Stimulated activated effector memory CD8-positive, alpha-beta T cell treated with anti-CD3 and anti-CD28 coated beads, Interleukin-12 subunit alpha, Interleukin-12 subunit beta, amount 100 ng/mL, for 72 hours (primary cell): Measurements from ENCODE around the gene ERGIC1.
A peak's percentile ranks its signal among the peaks of the same experiment; 100 is the strongest.

Experiments
- ATAC-seq: fragments of 150-1000 bp; cut with Tn5 transposase; 2 replicates; pipeline ENCODE4 v1.10.0; 2021
- DNase-seq, 2 donors: peaks; one replicate each; pipeline ENCODE4 v3.0.0; 2021 to 2022; ENCODE audit warnings: low spot score in 2 of 2
- H3K27ac Mint-ChIP-seq: one replicate; pipeline ENCODE4 v1.8.0; 2022; ENCODE audit warnings: mild to moderate bottlenecking, mixed read lengths
- H3K36me3 Mint-ChIP-seq: one replicate; pipeline ENCODE4 v1.8.0; 2022; ENCODE audit warnings: mild to moderate bottlenecking, mixed read lengths
- H3K4me1 Mint-ChIP-seq: one replicate; pipeline ENCODE4 v1.8.0; 2022; ENCODE audit warnings: mixed read lengths
- H3K4me3 Mint-ChIP-seq: one replicate; pipeline ENCODE4 v1.8.0; 2022; ENCODE audit warnings: mild to moderate bottlenecking, mixed read lengths
- H3K9me3 Mint-ChIP-seq: one replicate; pipeline ENCODE4 v1.8.0; 2022; ENCODE audit warnings: mixed read lengths

Gene ERGIC1

DNA sequence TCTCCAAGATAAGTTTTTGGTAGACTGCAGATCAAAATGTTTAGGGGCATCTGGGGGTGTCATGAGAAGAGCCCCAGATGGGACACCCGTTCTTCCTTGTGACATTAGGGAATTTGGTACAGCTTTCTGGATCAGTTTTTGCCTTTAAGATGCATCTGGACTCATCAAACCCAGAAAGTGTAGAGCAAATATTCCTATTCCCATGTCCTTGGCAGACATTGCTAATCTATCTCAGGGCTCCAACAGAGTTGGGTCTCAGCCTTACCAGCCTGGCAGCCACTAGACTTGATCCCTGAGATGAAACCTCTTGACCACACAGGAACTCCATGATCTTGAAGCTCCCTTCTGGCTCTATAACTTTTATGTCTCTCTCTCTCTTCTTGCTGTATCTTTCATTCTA is 35.6 kb downstream of the ERGIC1 start:
- H3K4me1 Mint-ChIP-seq: peaks cover 30% of the 10 kb centered on the region
- no peak overlapping the region for H3K4me3 Mint-ChIP-seq
- DNase-seq: no peak
- H3K27ac Mint-ChIP-seq: no peak overlapping the region
- no peaks in the 10 kb centered on the region for H3K9me3 Mint-ChIP-seq
- no peaks in the 10 kb centered on the region for H3K36me3 Mint-ChIP-seq
- no peak for ATAC-seq

DNA sequence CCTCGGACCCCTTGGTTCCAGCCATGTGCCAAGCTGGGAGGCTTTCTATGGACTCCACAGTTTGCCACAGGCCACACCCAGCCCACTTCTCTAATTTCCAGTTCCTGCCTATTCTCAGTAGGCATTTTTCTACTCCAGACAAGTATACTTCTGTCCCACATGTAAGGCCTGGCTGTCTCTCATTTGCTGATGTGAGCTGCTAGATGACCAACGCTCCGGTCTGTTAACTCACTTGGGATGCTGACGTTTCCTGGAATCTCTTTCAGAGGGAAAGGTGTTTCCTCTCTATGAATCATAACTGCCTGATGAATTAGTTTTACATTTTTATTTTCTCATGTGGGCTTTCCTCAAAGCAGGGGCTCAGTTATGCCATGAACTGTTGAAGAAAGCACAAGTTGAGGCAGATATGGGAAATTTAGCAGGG is 36.3 kb downstream of the ERGIC1 start:
- ATAC-seq: no peak
- Mint-ChIP-seq H3K9me3 (no peaks in the 10 kb centered on the region), H3K36me3 (no peaks in the 10 kb centered on the region), H3K4me1 (peaks cover 30% of the 10 kb centered on the region), H3K4me3 (no peak overlapping the region), H3K27ac (no peak overlapping the region)
- DNase-seq: no peak

DNA sequence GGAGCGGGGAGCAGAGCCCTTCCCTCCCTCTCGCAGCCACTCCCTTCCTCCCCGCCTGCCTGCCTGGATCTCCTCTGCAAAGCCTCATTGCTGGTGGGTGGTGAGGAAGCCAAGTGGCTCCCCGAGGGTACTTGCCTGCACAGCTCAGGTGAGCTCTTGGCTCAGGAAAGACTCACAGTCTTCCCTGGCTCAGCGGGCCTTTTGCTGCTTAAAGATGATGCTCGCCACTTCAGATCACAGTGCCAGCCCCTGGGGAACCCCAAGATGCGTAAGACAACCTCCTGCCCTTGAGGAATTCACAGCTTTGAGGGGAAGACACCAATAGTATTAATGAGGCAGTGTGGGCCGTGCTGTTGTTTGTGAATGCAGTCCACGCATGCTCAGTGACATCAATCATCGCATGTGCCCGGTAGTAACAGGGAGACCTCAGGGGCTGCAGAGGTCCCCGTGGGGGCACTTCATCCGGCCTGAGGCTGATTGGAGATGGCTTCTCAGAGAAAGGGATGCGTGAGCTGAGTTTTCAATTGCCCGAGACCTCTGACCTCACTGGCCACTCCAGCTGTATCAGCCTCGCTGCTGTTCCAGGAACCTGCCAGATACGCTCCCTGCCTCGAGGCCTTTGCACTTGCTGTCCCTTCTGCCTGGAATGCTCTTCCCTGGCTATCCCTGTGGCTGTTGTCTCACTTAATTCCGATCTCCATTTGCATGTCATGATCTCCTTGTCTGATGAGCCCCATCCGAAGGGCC is 36.8 kb downstream of the ERGIC1 start:
- ATAC-seq (no peak), DNase-seq (no peak)
- Mint-ChIP-seq H3K27ac (no peak overlapping the region), H3K9me3 (no peaks in the 10 kb centered on the region), H3K4me3 (no peak overlapping the region), H3K4me1 (peaks cover 26% of the 10 kb centered on the region), H3K36me3 (no peaks in the 10 kb centered on the region)

DNA sequence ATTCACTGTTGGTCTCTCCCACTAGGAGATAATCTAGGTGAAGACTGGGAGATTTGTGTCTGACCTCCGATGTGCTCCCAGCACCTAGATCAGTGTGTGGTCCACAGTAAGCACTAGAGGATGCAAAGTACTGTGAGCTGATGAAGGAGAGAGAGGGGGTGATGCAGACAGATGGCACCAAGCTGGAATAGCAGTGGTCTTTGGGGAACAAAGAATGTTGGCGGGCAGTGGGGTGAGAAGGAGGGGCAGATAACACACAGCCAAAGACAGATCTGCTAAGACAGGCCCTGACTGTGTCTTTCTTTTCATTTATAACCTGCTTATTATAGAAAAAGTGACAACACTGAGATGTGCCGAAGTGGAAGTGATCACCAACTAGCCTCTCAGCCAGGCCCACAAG is 37.5 kb downstream of the ERGIC1 start:
- Mint-ChIP-seq H3K9me3 (no peaks in the 10 kb centered on the region), H3K4me1 (peaks cover 26% of the 10 kb centered on the region), H3K4me3 (no peak overlapping the region)

DNA sequence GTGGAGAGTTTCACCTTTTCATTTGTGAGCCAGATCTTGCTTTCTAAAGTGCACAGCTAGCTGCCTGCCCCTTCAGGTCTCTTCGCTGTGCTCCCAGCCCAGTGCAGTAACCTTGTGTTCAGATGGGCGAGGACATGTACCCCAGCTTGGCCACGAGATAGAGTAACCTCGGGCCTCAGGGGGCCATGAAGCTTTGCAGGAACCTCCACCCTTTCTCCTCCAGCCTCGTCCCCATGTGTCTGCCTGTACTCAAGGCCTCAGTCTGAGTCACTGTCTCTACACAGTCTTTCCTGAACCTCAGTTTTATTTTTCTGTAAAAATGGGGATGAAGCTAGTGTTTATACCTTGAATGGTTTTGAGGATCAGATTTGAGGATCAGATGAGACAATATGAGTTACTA is 37.9 kb downstream of the ERGIC1 start:
- DNase-seq (no peak), ATAC-seq (no peak)
- H3K9me3 Mint-ChIP-seq: no peaks in the 10 kb centered on the region
- H3K4me1 Mint-ChIP-seq: peaks cover 26% of the 10 kb centered on the region
- H3K4me3 Mint-ChIP-seq: no peak overlapping the region
- H3K36me3 Mint-ChIP-seq: no peaks in the 10 kb centered on the region
- no peak overlapping the region for H3K27ac Mint-ChIP-seq

More for the DNA sequence above, 37.5 kb downstream of the ERGIC1 start:
- no peaks in the 10 kb centered on the region for H3K36me3 Mint-ChIP-seq
- H3K27ac Mint-ChIP-seq: no peak overlapping the region
- DNase-seq (no peak), ATAC-seq (no peak)

DNA sequence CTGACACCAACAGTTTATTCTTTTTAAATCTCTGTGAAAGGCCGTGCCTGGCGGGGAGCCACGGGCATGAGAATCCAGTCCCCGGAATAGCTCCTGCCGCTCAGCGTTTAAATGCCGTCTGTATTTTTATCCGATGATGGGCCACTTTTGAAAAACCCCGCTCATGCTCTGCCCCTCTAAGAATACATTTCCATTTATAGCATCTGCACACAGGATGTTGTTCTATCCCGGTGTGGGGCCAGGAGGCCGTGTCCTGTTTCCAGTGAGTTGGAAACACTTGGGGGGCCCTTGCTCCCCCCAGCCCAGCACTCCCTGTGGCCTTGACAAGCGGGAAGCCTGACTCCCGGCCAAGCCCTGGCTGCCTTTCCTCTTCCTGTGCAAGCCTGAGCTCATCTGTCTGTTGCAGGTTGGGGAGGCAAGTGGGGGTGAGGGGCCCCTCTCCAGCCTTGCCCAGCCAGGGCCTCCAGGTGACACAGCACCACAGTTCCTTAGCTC is 39.0 kb downstream of the ERGIC1 start:
- ATAC-seq (no peak), DNase-seq (no peak)
- Mint-ChIP-seq H3K9me3 (no peaks in the 10 kb centered on the region), H3K4me1 (peaks cover 26% of the 10 kb centered on the region), H3K27ac (peak overlapping the region; percentile 29), H3K4me3 (no peak overlapping the region), H3K36me3 (no peaks in the 10 kb centered on the region)

DNA sequence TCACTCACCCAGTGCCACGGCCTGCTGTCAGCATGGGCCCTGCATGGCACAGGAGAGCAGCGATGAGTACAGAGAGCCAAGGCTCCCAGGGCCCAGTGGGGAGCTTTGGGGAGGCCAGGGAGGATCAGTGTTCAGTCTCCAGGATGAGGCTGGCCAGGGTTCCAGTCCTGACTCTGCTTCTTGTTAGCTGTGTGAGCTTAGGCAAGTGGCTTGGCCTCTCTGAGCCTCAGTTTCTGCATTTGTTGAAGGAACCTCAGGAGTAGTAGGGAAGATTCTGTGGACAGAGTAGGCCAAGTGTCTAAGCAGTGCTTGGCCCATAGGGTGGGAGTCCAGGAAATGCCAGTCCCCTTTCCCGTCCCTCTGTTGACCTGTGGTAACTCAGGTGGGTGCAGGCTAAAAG is 39.5 kb downstream of the ERGIC1 start:
- H3K4me3 Mint-ChIP-seq: no peak overlapping the region
- no peaks in the 10 kb centered on the region for H3K9me3 Mint-ChIP-seq
- DNase-seq (no peak), ATAC-seq (no peak)
- no peak overlapping the region for H3K27ac Mint-ChIP-seq
- no peaks in the 10 kb centered on the region for H3K36me3 Mint-ChIP-seq
- peaks cover 23% of the 10 kb centered on the region for H3K4me1 Mint-ChIP-seq

DNA sequence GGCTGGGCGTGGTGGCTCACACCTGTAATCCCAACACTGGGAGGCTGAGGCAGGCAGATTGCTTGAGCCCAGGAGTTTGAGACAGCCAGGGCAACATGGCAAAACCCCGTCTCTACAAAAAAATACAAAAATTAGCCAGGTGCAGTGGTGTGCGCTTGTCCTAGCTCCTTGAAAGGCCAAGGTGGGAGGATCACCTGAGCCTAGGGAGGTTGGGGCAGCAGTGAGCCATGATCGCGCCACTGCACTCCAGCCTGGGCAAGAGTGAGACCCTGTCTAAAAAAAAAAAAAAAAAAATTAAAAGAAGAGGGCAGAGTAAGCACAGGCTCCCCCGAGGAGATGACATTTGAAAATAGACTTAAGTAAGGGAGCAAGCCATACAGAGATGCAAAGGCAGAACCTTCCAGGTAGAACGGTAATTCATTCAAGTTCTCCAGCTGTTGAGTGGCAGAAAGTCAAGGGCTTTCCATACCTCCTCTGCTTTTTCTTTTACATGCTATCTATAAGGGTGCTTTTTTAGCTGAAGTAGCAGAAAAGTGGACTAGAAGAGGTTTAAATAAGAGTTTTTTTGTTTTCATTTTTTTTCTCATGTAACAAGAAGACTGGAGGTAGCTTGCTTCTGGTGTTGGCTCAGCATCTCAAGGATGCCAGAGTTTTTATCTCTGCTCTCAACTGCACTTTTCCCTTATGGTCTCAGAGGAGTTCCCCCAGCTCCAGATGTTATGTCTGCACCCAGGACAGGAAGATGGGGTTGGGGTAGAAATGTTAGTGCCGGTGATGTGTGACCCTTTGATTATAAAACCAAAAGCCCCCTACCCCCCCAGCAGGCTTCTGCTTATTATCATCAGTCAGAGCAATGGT is 40.8 kb downstream of the ERGIC1 start:
- Mint-ChIP-seq H3K4me1 (peaks cover 25% of the 10 kb centered on the region), H3K4me3 (no peak overlapping the region), H3K27ac (peak overlapping the region; percentile 12), H3K9me3 (no peaks in the 10 kb centered on the region), H3K36me3 (no peaks in the 10 kb centered on the region)
- ATAC-seq (no peak), DNase-seq (no peak)

DNA sequence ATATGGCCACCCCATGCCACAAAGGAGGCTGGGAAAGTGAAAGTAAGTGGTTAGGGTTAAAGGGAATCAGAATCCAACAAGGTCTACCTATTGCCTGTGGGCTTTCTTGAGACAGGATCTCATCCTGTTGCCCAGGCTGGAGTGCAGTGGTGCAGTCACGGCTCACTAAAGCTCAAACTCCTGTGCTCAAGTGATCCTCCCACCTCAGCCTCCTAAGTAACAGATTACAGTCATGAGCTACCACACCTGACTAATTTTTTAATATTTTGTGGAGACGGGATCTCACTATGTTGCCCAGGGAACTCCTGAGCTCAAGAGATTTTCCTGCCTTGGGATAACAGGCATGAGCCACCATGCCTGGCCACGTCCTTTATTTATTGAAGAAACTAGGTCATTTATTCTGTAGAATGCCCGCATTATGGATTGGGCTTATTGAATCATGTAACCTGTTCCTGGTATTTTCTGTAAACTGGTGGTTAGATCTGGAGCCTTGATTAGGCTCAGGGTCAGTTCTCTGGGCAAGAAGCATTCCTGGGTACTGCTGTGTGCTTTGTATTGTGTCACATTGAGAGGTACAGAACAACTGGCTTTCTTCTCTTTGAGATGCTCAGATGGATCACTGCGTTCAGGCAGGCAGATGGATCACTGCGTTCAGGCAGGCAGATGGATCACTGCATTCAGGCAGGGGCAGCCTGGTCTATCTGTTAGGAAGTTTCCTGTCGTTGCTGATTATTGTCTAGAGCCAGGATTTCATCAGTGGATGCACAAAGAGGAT is 41.6 kb downstream of the ERGIC1 start:
- peaks cover 25% of the 10 kb centered on the region for H3K4me1 Mint-ChIP-seq
- no peaks in the 10 kb centered on the region for H3K9me3 Mint-ChIP-seq
- H3K4me3 Mint-ChIP-seq: no peak overlapping the region
- peak overlapping the region; percentile 12 for H3K27ac Mint-ChIP-seq
- ATAC-seq (no peak), DNase-seq (no peak)
- no peaks in the 10 kb centered on the region for H3K36me3 Mint-ChIP-seq

DNA sequence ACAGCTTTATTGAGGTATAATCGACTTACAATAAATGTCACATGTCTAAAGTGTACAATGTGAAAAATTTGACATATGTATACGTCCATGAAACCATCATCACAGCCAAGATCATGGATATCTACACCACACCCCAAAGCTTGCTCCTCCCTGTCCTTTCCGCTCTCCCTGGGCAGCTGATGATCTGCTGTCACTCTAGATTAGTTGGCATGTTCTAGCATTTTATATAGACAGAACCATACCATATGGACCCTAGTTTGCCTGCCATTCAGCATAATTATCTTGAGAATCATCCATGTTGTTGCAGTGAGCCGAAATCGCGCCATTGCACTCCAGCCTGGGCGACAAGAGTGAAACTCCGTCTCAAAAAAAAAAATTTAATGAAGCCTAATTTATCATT is 42.5 kb downstream of the ERGIC1 start:
- ATAC-seq (no peak), DNase-seq (no peak)
- H3K27ac Mint-ChIP-seq: no peak overlapping the region
- no peak overlapping the region for H3K4me3 Mint-ChIP-seq
- H3K36me3 Mint-ChIP-seq: no peaks in the 10 kb centered on the region
- peaks cover 31% of the 10 kb centered on the region for H3K4me1 Mint-ChIP-seq
- H3K9me3 Mint-ChIP-seq: no peaks in the 10 kb centered on the region

DNA sequence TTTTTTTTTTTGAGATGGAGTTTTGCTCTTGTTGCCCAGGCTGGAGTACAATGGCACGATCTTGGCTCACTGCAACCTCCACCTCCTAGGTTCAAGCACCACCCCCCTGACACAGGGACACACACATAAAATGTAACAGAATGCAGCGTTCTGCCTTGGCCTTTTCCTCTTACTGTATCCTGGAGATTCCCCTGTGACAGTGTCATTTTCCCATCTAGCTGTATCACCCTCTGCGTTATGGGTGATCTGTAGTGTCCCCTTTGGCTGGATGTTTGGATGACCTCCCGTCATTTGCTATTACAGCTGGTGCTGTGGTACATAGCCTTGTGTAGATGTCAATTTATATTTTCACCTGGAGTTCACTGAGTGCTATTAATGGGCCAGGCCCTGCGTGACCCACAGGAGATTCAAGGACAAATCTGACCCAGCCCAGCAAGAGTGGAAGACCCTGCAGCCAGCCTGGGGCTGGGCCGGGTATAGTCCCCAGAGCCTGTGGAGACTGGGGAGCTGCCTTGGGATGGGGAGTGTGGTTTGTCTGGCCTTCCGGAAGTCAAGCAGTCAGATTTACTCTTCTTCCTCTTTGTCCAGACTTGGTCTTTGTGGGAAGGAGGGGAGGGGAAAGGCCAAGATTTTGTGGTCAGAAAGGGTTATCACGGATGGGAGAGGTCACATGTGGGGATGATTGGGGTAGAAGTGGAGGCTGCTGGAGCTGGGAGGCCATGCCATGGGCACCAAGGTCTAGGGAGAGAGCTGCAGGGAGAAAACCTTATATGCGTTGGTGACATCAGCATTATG is 43.6 kb downstream of the ERGIC1 start:
- Mint-ChIP-seq H3K4me3 (no peak overlapping the region), H3K4me1 (peaks cover 42% of the 10 kb centered on the region), H3K36me3 (no peaks in the 10 kb centered on the region), H3K9me3 (no peaks in the 10 kb centered on the region), H3K27ac (no peak overlapping the region)
- no peak for DNase-seq
- ATAC-seq: no peak

DNA sequence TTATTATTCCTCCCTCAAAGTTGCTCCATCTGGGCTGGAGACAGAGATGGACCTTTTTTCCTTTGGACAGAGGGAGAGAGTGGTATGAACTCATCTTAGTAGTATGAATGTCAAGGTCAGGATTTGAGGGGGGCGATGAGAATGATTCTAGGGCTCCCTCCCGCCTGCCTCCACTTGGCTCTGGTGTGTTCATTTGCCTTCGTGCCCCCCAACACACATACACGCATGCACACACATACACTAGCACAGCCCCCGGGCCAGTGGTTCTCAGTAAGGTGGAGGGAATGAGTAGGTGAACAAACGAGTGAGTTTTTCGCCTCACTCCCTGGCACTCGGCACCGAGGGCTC is 44.5 kb downstream of the ERGIC1 start:
- no peak for ATAC-seq
- Mint-ChIP-seq H3K4me1 (peaks cover 43% of the 10 kb centered on the region), H3K27ac (no peak overlapping the region), H3K36me3 (no peaks in the 10 kb centered on the region), H3K4me3 (no peak overlapping the region), H3K9me3 (no peaks in the 10 kb centered on the region)
- DNase-seq: no peak

DNA sequence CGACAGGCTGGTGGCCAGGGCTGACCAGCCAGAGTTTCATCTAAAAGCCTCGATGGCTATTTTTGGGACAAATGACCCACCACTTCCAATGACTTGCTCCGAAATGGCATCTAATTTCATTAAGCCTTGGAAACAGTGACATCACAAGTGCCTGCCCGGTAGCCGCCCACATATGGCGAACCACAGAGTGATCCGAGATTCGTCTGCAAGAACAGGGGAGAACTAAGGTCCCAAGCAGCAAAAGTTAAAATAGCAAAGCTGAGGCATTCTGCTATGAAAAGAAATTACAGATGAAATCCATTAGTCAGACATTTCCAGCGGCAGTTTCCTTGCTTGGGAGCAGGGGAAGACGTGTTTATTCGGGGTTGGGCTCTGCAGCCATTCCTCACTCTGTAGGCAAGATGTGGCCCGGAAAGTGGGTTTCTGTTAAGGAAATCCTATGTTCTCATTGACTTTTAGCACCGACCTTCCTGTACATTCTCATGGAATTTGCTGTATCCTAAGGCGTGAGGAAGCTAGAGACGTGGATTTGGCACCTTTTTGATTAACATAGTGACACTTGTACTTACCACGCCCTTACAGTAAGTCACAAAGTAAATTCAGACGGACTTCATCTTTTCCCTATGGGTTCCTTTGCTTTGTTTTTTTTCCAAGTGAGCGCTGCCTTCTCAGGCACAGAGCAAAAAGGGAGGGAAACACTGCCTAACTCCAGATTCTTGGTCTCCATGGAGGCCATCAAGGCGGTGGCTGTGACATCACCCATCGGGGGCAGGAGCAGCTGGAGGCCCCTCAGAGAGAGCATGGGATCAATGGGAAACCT is 45.1 kb downstream of the ERGIC1 start:
- Mint-ChIP-seq H3K36me3 (no peaks in the 10 kb centered on the region), H3K9me3 (no peaks in the 10 kb centered on the region), H3K27ac (no peak overlapping the region), H3K4me3 (no peak overlapping the region), H3K4me1 (peaks cover 44% of the 10 kb centered on the region)
- DNase-seq (no peak), ATAC-seq (no peak)

DNA sequence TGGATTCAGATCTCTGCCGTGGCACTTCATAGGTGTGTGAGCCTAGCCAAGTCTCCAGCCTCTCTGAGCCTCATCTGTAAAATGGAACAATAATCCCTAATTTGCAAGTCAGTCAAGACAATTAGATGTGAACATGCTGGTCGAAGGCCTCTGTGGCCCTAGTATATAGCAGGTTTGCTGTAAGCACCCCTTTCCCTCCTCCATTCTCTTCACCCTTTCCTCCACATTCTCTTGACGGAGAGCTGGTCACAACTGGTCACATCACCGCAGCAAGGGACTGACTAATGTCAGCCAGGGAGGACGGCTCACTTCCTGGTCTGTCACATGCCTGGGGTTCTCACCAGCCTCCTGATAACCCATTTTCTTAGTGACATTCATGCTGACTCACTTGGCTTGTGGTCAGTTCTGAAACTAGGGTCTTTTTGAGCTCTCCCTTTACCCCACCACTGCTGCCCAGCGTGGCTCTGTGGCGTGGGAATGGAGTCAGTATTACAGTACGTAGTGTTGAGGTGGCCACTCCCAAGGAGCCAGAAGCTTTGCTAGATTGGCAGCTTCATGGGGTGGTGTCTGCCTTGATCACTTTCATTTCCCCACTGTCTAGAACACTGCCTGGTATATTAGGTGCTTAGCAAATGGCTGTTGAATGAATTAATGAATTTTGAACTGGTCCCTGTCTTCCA is 47.8 kb downstream of the ERGIC1 start:
- peak; percentile 20 to 61 for DNase-seq
- ATAC-seq: peak; percentile 97
- no peaks in the 10 kb centered on the region for H3K36me3 Mint-ChIP-seq
- H3K4me1 Mint-ChIP-seq: peaks cover 62% of the 10 kb centered on the region
- H3K9me3 Mint-ChIP-seq: no peaks in the 10 kb centered on the region
- no peak overlapping the region for H3K4me3 Mint-ChIP-seq
- peak overlapping the region; percentile 66 for H3K27ac Mint-ChIP-seq
